ENCODE measurements around the gene MED10. TPM values are rescaled to one million over a fixed set of nuclear protein-coding genes. Genes with fewer than 3 reads are reported as not detected.

MED10 gene, protein sequence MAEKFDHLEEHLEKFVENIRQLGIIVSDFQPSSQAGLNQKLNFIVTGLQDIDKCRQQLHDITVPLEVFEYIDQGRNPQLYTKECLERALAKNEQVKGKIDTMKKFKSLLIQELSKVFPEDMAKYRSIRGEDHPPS
- 23.1 and 25.6 TPM in 2 replicates for total RNA-seq (2014; rRNA removed; shearing (Covaris generic))

DNA sequence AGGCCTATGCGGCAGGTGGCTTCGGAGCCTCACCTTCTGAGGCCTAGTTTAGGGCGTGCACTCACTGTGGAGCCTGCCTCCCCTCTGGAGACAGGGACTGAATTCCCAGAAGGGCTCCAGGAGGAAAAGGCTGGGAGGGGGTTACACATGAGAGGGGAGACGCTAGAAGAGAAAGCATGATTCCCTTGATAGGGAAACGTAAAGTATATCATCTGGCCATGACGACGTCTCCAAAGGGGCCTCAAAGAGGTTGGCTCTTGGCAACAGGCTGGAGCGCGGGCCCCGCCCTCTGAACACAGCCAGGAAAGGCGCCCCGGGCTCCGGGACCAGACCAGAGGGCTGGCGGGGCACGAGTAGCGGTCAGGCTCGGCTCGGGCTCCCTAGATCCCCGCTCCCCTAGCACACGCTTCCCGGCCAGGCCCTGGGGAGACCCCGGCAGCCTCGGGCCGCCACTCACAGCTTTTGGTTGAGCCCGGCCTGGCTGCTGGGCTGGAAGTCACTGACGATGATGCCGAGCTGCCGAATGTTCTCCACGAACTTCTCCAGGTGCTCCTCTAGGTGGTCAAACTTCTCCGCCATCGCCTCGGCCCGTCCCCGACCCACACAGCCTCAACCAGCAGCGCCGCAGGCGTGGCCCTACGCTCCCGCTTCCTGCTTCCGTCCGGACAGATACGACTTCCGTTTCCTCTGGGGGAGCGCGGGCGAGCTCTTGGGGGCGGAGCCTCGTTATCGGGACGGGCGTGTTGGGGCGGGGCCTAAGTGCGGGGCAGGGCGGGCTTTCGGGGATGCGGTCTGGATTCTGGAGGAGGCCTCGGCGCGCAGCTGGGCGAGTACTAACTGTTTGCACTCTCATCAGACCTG, at the start of gene MED10:
Gene MED10, minus strand, starts transcription at position 643 of the 861 bp plus-strand sequence. Its CDS starts 64 bp downstream, at position 579.

Other genes starting within 250 kb of the MED10 start
- 0.38 and 0.42 TPM in 2 replicates for gene UBE2QL1, start 70.3 kb upstream of the MED10 start, total RNA-seq (2014; rRNA removed; shearing (Covaris generic))